Progenitor cell of endocrine pancreas (in vitro differentiated cells): ENCODE results near the gene ARHGAP19. TPM values are rescaled to one million over a fixed set of nuclear protein-coding genes. Genes with fewer than 3 reads are reported as not detected.
A peak's percentile ranks its signal among the peaks of the same experiment; 100 is the strongest.

Source experiments
- DNase-seq: peaks from one replicate; pipeline ENCODE4 v3.0.0; 2021; ENCODE audit warnings: low spot score; ENCODE audit not compliant: unreplicated experiment
- H3K27ac Mint-ChIP-seq: 2 replicates; pipeline ENCODE4 v1.8.0; 2021; ENCODE audit warnings: mild to moderate bottlenecking, moderate library complexity, mixed read lengths
- H3K27me3 Mint-ChIP-seq: 2 replicates; pipeline ENCODE4 v1.8.0; 2021; ENCODE audit warnings: mixed read lengths
- H3K36me3 Mint-ChIP-seq: 2 replicates; pipeline ENCODE4 v1.8.0; 2022; ENCODE audit warnings: mixed read lengths; ENCODE audit not compliant: insufficient read depth
- H3K4me1 Mint-ChIP-seq: 2 replicates; pipeline ENCODE4 v1.8.0; 2021; ENCODE audit warnings: low read depth, mixed read lengths
- H3K4me3 Mint-ChIP-seq: 2 replicates; pipeline ENCODE4 v1.8.0; 2021; ENCODE audit warnings: low read depth, mild to moderate bottlenecking, moderate library complexity, mixed read lengths
- H3K9me3 Mint-ChIP-seq: 2 replicates; pipeline ENCODE4 v1.8.0; 2021; ENCODE audit warnings: low read depth, mixed read lengths
- total RNA-seq: library from RNA; stranded (reverse); gene quantifications from 2 replicates; pipeline ENCODE4 v1.2.1, GENCODE V29; 2021
- TF ChIP-seq, protein P1 (sequence below): fragments of 200-600 bp; sonication (generic); IDR thresholded peaks from one replicate; pipeline ENCODE4 v1.5.0; 2021; ENCODE audit warnings: antibody characterized with exemption, mild to moderate bottlenecking; ENCODE audit not compliant: unreplicated experiment

Gene ARHGAP19
- total RNA-seq, 1 donor from 2014 or later, result 21.1 TPM

GRCh38 chr10:97280783-97281182 lies 11.7 kb downstream of the ARHGAP19 start:
- Mint-ChIP-seq H3K4me3 (no peak overlapping the region), H3K27me3 (no peaks in the 10 kb centered on the region), H3K9me3 (no peaks in the 10 kb centered on the region), H3K36me3 (no peaks in the 10 kb centered on the region), H3K27ac (no peak overlapping the region), H3K4me1 (peaks cover 9% of the 10 kb centered on the region)
- no peak for DNase-seq
- TF ChIP-seq, protein P1, sequence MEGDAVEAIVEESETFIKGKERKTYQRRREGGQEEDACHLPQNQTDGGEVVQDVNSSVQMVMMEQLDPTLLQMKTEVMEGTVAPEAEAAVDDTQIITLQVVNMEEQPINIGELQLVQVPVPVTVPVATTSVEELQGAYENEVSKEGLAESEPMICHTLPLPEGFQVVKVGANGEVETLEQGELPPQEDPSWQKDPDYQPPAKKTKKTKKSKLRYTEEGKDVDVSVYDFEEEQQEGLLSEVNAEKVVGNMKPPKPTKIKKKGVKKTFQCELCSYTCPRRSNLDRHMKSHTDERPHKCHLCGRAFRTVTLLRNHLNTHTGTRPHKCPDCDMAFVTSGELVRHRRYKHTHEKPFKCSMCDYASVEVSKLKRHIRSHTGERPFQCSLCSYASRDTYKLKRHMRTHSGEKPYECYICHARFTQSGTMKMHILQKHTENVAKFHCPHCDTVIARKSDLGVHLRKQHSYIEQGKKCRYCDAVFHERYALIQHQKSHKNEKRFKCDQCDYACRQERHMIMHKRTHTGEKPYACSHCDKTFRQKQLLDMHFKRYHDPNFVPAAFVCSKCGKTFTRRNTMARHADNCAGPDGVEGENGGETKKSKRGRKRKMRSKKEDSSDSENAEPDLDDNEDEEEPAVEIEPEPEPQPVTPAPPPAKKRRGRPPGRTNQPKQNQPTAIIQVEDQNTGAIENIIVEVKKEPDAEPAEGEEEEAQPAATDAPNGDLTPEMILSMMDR, result no peak

DNA sequence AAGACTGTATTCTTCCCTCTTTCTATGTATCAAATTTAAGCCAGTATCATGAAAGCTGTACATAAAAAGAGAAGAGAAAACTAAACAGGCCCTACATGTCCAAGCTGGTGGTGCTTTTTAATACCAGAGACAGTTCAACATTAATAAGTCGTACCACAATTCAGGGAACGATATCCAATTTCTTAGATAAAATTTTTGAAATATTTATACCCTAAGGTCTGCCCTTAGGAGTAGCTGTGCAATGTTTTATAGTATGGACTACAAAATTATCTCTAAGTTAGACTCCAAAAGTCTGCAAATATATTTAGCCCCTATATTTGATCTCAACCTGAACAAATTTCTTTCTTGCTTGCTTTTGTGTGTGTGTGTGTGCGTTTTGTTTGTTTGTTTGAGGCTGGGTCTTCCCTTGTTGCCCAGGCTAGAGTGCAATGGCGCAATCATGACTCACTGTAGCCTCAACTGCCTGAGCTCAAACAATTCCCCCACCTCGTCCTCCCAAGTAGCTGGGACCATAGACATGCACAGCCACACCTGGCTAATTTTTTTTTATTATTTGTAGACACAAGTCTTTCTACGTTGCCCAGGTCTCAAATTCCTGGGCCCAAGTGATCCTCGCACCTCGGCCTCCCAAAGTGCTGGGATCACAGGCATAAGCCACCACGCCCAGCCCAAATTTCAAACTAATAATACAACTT lies 13.2 kb downstream of the ARHGAP19 start:
- DNase-seq, result no peak
- Mint-ChIP-seq H3K4me1 (peaks cover 9% of the 10 kb centered on the region), H3K27me3 (no peaks in the 10 kb centered on the region), H3K27ac (peak overlapping the region; percentile 84), H3K9me3 (no peaks in the 10 kb centered on the region), H3K36me3 (no peaks in the 10 kb centered on the region), H3K4me3 (no peak overlapping the region)
- TF ChIP-seq, protein P1, result no peak

- Mint-ChIP-seq H3K9me3 (no peaks in the 10 kb centered on the region), H3K4me1 (peaks cover 9% of the 10 kb centered on the region), H3K27ac (no peak overlapping the region), H3K36me3 (no peaks in the 10 kb centered on the region), H3K27me3 (no peaks in the 10 kb centered on the region), H3K4me3 (no peak overlapping the region)
- TF ChIP-seq, protein P1, result peak; percentile 75
- no peak for DNase-seq
Observed at GRCh38 chr10:97278491-97278989, 13.9 kb downstream of the ARHGAP19 start.

- Mint-ChIP-seq H3K4me3 (no peak overlapping the region), H3K4me1 (peaks cover 9% of the 10 kb centered on the region), H3K27me3 (no peaks in the 10 kb centered on the region), H3K36me3 (no peaks in the 10 kb centered on the region), H3K9me3 (no peaks in the 10 kb centered on the region), H3K27ac (no peak overlapping the region)
- no peak for DNase-seq
- TF ChIP-seq, protein P1, result no peak
Observed at GRCh38 chr10:97277551-97277950, 14.9 kb downstream of the ARHGAP19 start.

GRCh38 chr10:97274828-97275227 lies 17.6 kb downstream of the ARHGAP19 start:
- Mint-ChIP-seq H3K27me3 (no peaks in the 10 kb centered on the region), H3K4me1 (peaks cover 9% of the 10 kb centered on the region), H3K9me3 (peaks cover 3% of the 10 kb centered on the region), H3K4me3 (no peak overlapping the region), H3K36me3 (peaks cover 2% of the 10 kb centered on the region), H3K27ac (no peak overlapping the region)
- TF ChIP-seq, protein P1, result no peak
- no peak for DNase-seq
